ENCODE results near the gene PFKFB4. TPM values are rescaled to one million over a fixed set of nuclear protein-coding genes. Genes with fewer than 3 reads are reported as not detected.
"Not testable (repeated sequence)": the region's sequence is repeated elsewhere in the genome, so short reads cannot be mapped to it uniquely, and the experiment has no call there.

PFKFB4 gene
- total RNA-seq, 2 experiments from 2014 or later, result 16.2 to 18.7 TPM

DNA sequence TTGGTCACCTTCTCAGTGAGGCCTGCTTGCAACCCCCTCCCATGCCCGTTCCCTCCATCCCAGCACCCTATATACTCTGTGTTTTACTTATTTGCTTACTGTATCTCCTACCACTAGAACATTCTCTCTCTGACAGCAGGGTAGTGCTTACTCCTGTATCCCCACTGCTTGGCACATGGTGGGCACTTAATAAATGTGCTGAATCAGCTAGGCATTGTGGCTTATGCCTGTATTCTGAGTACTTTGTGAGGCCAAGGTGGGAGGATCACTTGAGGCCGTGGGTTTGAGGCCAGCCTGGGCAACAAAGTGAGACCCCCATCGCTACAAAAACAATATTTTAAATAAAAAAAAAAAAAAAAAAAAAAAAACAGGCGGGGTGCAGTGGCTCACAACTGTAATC is 45.1 kb downstream of the PFKFB4 start:
- POLR2A ChIA-PET, result no interaction called here
- CTCF ChIA-PET, result interaction anchor here (0.7 to 1.4 kb wide), 2 partner anchors 111 to 336 kb away, joined by 4 read pairs; partner anchors contain the start of gene PRKAR2A

DNA sequence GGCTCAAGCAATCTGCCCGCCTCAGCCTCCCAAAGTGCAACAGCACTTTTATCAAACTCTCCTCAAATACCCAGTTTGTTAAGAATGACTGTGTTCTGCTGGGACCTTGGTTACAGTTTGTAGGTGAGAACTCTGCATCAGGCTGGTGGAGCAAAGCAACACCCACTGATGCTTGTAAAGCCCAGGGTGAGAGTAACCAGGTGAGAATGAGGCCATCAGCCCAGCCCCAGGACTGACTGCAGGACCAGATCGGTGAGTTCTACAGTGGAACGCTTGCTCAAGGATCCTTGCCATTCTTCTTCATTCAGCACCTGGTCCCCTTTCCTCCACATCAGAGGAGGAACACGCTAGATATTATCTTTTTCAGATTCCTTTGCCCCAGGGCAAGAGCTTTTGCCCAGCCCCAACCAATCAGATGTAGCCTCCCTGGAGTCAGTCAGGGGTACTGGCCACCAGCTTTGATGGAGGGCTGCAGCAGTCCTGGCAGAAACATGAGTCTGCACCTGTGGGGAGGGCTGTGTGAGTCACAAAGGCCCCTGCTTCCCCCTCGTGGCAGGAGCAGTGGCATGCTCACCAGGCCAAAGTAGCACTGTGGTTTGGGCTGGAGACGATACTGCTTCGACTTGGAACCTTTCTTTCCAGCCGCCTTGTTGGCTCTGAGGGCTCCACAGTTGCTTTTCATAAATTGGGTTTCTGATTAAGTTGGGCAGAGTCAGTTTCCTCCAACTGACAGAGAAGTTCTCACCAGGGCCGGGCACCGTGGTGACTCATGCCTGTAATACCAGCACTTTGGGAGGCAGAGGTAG is 49.1 kb downstream of the PFKFB4 start:
- POLR2A ChIA-PET, result interaction anchor here (0.6 kb wide), 1 partner anchor 34 kb away, joined by 3 read pairs; no protein-coding TSS in a partner anchor
- CTCF ChIA-PET, result interaction anchor here (0.5 to 2.0 kb wide), 9 partner anchors 13 to 104 kb away, joined by 3 to 10 read pairs (median 3); partner anchors contain the start of gene ATRIP

DNA sequence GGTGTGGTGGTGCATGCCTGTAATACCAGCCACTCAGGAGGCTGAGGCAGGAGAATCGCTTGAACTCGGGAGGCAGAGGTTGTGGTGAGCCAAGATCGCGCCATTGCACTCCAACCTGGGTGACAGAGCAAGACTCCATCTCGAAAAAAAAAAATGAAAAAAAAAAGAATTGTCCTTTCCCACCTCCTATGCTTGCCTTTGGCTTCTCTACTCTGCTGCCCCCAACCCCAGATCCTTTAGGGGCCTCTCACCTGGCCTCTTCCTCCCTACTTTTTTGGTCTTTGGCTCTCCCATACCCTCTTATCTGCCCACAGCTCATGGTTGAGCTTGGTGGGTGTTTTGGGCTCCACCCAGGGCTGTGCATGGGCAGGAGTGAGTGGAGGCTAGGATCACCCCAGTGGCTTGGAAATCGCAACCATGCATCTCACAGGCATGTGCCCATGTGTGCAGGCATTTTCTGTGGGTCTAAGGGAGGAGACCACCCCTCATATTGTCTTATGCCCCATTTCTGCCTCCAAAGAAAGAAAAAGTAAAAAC is 50.6 kb downstream of the PFKFB4 start:
- ChIA-PET POLR2A (interaction anchor here (0.9 kb wide), 1 partner anchor 33 kb away, joined by 3 read pairs; no protein-coding TSS in a partner anchor), CTCF (interaction anchor here (1.3 to 2.5 kb wide), 3 partner anchors 9 to 70 kb away, joined by 3 to 10 read pairs (median 10); no protein-coding TSS in a partner anchor)

DNA sequence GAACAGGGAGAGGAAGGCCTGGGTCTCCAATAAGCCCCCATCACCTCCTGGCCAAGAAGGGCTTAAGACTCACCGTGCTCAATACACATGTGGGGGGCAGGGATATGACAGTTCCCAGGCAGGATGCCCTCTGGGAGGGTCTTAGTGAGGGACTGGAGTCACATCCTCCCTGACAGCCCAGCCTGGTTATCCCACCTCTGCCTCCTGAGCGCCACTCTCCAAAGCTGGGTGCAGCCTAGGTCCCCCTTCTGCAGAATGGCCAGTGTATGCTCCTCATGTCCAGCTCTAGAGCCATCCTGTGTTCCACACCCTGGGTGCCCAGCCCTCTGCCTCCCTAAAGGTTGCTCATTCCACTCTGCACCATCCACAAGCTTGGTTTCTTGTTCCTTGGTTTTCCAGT is 51.5 kb downstream of the PFKFB4 start:
- CTCF ChIA-PET, result interaction anchor here (1.3 to 2.5 kb wide), 3 partner anchors 10 to 69 kb away, joined by 3 to 10 read pairs (median 4); no protein-coding TSS in a partner anchor
- POLR2A ChIA-PET, result interaction anchor here (0.9 kb wide), 1 partner anchor 32 kb away, joined by 3 read pairs; no protein-coding TSS in a partner anchor

DNA sequence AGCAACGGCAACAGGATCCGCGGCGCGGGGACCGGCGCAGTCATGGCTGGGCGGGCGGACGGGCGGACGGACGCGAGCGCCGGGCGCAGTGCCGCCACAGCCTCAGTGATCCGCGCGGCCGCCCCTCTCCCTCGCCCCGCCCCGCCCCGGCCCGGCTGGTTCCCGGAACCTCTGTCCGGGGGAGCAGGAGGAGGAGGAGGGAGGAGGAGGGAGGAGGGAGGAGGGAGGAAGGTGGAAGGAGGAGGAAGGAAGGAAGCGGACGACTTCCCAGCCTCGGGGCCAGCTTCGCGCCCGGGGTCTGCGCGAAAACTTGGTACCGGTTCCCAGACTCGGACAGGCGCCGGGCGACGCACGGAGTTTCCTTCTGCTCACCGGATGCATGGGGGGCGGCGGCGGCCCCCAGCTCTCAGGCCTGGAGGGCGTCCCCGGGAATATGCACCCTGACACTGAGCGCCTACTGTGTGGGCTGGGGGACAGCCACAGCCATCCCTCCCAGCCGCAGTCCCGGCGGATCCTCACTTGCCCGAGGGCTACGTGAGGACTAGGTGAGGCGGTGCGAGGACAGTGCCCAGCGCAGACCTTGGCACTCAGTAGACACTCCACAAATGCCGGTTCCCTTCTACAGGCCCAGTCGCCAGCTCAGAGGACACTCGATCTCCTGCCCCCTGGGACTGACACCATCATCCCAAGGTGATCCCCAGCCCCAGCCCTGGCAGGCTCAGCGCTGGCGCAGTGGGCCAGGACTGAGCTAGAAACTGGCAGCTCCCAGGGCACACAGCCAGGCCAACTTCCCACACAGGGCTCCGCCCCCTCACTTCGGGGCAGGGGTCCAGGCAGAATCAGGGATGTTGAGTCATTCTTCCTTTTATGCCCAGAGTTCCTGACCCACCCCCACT is 52.3 kb downstream of the PFKFB4 start, which contains the start of gene SHISA5:
Gene SHISA5 (minus strand): TSS at position 124 of the 896 bp plus-strand sequence. CDS start 80 bp downstream, at position 44.
- POLR2A ChIA-PET, result interaction anchor here (0.5 kb wide), 1 partner anchor 30 kb away, joined by 3 read pairs; no protein-coding TSS in a partner anchor
- CTCF ChIA-PET, result interaction anchor here (0.6 to 2.5 kb wide), 6 partner anchors 31 to 131 kb away, joined by 3 to 10 read pairs (median 3); partner anchors contain the start of gene SLC26A6

DNA sequence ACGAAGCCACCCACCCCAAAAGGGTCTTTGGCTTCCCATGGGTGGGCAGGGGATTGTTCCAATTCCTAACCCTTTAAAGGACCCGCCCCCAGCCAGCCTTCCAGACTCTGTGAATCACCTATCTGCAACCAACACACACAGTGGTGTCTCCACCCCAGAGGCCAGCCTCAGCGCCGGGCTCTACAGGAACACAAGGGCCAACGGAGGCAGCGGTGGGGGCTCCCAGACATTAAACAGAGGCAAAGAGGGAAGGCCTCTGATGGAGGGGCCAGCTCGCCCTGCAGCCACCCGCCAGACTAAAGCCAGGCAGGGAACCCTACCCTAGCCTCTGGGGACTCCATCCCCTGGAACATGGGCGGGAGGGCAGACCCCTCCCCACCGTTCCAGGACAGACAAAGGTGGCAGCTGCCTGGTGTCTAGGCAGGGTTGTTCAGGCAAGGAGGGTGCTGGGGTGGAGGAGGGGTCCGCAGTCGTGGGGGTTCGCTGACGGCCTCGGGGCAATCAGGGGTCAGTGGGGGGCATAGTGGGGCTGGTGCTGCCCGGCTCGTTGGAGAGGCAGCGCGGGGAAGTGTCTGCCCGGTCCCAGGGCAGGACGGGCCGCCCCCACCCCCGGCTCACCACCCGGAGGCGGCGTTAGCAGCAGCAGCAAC is 53.1 kb downstream of the PFKFB4 start:
- ChIA-PET POLR2A (no interaction called here), CTCF (interaction anchor here (0.6 to 2.5 kb wide), 7 partner anchors 30 to 799 kb away, joined by 3 to 10 read pairs (median 3); partner anchors contain the start of gene SLC26A6)

DNA sequence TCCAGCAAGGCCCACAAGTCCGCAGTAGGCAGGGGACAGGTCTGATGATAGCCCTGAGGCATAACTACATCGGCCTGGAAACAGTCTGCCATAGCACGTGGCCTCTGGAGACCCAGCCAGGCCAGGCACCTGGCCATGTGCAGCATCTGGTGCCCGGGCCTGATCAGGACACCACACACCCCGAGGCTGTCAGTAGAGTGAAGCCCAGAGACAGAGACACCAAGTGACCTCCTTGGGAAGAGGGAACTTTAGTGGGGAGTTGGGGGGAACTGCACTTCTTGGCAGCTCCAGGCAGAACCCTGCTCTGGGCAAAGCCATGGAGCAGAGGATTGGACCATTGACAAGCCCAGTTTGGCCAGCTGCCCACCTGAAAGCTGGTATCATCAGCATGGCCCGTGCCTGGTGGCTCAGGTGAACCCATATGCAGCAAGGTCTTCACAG is 53.9 kb downstream of the PFKFB4 start:
- ChIA-PET POLR2A (no interaction called here), CTCF (interaction anchor here (0.9 to 1.0 kb wide), 2 partner anchors 29 to 67 kb away, joined by 3 to 4 read pairs; no protein-coding TSS in a partner anchor)

DNA sequence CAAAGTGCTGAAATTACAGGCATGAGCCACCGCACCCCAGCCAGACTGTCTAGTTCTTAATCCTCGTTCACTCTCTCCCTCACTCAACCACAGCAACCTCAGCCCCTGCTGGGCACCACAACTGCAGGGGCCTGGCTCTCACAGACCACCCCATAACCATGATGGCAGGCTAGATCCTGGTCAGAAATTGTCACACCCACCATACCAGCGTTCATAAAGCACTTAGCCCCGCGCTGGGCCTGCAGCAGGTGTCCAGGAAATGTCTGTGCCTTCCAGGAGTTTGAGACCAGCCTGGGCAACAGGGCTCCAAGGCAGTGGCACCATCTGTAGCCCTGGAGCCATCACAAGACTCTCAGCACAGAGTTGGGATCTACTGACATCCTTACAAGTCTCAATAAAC is 54.5 kb downstream of the PFKFB4 start:
- ChIA-PET CTCF (interaction anchor here (0.9 kb wide), 1 partner anchor 99 kb away, joined by 4 read pairs; no protein-coding TSS in a partner anchor), POLR2A (no interaction called here)

DNA sequence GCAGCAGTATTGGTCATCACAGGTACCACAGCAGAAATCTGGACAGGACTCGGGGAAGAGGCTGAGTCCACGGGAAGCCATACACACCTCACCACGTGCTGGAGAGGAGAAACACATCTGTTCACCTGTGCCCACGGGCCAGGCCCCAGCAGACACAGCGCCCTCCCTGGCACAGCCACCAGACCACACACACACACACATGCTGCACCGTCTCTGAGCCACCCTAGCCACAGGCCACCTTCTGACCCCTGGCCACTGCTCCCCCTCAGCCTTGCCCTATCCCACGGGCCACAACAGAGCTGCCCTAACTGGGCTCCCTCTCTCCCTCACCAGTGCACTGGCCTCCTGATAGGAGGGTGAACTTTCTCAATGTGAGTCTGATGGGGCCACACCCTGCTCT is 55.4 kb downstream of the PFKFB4 start:
- POLR2A ChIA-PET, result no interaction called here
- CTCF ChIA-PET, result interaction anchor here (0.7 to 0.9 kb wide), 2 partner anchors 98 to 789 kb away, joined by 4 read pairs; no protein-coding TSS in a partner anchor

DNA sequence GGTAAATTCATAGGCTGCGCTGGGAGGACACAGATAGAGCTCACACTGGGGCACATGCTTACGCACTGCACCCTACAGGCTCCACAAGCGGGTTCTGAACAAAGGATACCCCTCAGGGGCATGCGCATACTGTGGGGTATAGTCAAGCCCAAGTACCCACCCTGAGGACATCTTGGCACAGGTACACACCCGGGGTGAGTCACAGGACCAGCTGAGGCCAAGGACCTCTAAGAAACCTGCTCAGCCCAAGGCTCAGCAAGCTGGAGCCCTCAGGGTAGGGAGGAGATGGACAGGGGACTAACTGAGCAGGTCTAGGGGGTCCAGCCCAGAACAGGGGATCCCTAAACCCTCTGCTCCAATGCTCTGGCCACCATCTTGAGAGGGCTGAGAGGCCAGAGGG is 55.9 kb downstream of the PFKFB4 start:
- CTCF ChIA-PET, result interaction anchor here (1.2 kb wide), 1 partner anchor 65 kb away, joined by 7 read pairs; no protein-coding TSS in a partner anchor
- POLR2A ChIA-PET, result no interaction called here

DNA sequence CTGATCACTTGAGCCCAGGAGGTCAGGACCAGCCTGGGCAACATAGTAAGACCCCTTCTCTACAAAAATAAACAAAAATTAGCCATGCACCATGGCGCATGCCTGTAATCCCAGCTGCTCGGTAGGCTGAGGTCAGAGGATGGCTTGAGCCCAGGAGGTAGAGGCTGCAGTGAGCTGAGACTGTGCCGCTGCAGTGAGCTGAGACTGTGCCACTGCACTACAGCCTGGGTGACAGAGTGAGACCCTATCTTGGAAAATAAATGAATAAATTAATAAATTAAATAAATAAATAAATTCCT is 63.5 kb downstream of the PFKFB4 start:
- POLR2A ChIA-PET, result no interaction called here
- CTCF ChIA-PET, result interaction anchor here (0.7 kb wide), 1 partner anchor 16 kb away, joined by 3 read pairs; no protein-coding TSS in a partner anchor

DNA sequence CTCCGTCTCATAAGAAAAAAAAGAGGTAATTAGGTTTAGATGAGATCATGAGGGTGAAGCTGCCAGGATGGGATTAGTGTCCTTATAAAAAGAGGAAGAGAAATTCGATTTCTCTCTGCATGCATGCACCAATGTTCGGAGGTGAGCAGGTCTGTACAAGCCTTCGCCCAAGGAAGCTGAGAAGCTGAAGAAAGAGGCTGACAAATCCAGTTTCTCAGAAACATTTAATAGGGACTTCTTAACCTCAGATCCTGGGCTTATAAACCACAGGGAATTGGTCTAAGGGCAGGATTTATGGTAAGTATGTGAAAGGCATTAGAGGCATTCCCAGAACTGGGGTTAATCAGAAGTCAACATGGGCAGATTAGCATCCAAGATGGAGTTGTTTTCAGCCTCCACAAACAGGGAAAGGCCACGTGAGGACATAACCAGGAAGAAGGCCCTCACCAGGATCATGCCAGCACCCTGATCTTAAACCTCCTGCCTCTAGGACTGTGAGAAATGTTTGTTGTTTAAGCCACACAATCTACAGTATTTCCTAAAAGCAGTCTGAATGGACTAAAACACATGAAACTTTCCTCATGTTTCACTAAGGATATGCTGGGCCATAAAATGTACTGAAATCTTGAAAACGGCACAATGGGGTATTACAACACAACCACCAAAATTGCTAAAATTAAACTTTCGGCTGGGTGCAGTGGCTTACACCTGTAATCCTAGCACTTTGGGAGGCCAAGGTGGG is 64.0 kb downstream of the PFKFB4 start:
- CTCF ChIA-PET, result interaction anchor here (0.7 kb wide), 1 partner anchor 17 kb away, joined by 3 read pairs; no protein-coding TSS in a partner anchor
- POLR2A ChIA-PET, result no interaction called here

DNA sequence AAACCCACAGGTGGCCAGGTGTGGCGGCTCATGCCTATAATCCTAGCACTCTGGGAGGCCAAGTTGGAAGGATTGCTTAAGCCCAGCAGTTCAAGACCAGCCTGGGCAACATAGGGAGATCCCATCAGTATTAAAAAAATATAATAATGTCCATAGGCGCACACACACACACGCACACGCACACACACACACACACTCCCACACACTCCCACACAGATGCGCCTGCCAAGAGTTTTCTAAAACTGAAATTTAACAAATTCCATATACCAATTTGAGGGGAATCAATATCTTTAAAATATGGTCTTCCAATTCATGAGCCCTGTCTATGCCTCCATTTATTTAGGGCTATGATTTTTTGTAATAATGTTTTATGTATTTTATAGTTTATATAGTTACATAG is 69.7 kb downstream of the PFKFB4 start:
- POLR2A ChIA-PET, result no interaction called here
- CTCF ChIA-PET, result no interaction called here

DNA sequence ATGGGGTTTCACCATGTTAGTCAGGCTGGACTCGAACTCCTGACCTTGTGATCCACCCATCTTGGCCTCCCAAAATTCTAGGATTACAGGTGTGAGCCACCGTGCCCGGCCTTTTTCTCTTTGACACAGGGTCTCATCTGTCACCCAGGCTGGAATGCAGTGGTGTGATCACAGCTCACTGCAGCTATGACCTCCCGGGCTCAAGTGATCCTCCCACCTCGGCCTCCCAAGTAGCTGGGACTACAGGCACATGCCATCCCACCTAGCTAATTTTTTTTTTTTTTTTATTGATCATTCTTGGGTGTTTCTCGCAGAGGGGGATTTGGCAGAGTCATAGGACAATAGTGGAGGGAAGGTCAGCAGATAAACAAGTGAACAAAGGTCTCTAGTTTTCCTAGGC is 73.8 kb downstream of the PFKFB4 start:
- POLR2A ChIA-PET, result not testable (repeated sequence)
- CTCF ChIA-PET, result interaction anchor here (1.6 kb wide), 1 partner anchor 9 kb away, joined by 3 read pairs; no protein-coding TSS in a partner anchor

DNA sequence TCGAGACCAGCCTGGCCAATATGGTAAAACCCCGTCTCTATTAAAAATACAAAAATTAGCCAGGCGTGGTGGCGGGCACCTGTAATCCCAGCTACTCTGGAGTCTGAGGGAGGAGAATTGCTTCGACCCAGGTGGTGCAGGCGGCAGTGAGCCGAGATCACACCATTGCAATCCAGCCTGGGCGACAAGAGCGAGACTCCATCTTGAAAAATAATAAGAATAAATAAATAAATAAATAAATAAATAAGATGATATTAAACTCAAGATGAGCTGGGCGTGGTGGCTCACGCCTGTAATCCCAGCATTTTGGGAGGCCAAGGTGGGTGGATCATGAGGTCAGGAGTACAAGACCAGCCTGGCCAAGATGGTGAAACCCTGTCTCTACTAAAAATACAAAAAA is 75.7 kb downstream of the PFKFB4 start:
- POLR2A ChIA-PET, CTCF ChIA-PET: not testable (repeated sequence)

DNA sequence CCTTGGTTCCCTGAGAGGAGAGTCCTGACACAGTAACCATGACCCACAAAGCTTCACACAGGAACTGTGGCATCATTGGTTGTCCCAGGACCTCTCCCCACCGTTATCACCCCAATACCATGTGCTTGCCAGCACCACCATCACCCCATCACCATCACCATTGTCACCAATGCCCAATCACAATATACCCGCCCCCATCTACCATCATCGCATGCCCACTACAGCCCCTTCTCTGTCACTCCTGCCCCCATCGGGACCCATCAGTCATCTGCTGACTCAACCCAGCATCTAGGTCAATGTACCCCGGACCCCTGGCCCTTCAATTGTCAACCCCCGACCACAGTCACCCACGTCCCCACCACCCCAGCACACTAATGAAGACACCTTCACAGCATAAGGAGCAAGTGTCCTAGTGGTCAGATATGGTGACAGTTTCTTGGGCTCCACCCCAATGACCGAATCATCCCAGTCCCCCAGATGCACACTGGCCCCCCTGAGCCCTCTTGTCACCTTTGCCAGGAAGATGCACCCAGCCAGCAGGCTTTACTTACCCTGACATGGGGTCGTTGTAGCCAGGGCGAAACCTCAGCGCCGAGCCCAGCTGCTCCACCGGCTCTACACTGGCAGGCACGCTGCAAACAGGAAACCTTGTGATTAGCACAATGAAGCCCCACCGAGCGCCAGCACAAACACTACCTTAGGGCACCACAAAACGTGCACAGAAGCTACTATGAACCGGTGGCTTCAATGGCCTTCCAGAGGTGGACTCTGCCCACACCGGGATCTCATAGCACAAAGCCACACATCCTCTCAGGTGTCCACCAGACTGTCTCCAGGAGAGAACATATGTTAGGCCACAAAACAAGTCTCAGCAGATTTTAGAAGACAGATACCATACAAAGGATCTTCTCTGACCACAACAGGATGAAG is 77.7 kb downstream of the PFKFB4 start:
- ChIA-PET CTCF (interaction anchor here (0.6 to 1.7 kb wide), 5 partner anchors 11 to 1204 kb away, joined by 3 to 4 read pairs (median 4); partner anchors contain the start of gene ATRIP), POLR2A (no interaction called here)

Data from activated CD8-positive, alpha-beta memory T cell treated with anti-CD3 and anti-CD28 coated beads for 36 hours (primary cell).